SJCRH30 (cell line): ENCODE measurements around the gene AXDND1. TPM values are rescaled to one million over a fixed set of nuclear protein-coding genes. Genes with fewer than 3 reads are reported as not detected.
"Not testable (repeated sequence)": the region's sequence is repeated elsewhere in the genome, so short reads cannot be mapped to it uniquely, and the experiment has no call there.

Experiments
- DNase-seq, 2 experiments: peaks; one replicate each; pipeline ENCODE4 v3.0.0-alpha.2; 2015 to 2020
- H3K27ac ChIP-seq: fragments of 250-450 bp; sonication (Bioruptor Pico); 2 replicates; pipeline ENCODE4 v1.5.1; 2020; ENCODE audit warnings: mild to moderate bottlenecking, moderate library complexity
- H3K27me3 ChIP-seq: fragments of 250-450 bp; sonication (Bioruptor Pico); 2 replicates; pipeline ENCODE4 v1.5.1; 2020; ENCODE audit warnings: mild to moderate bottlenecking, moderate library complexity
- H3K36me3 ChIP-seq: fragments of 250-450 bp; sonication (Bioruptor Pico); 2 replicates; pipeline ENCODE4 v1.5.1; 2020; ENCODE audit warnings: mild to moderate bottlenecking, moderate library complexity
- H3K4me1 ChIP-seq: fragments of 250-450 bp; sonication (Bioruptor Pico); 2 replicates; pipeline ENCODE4 v1.5.1; 2020; ENCODE audit warnings: mild to moderate bottlenecking, moderate library complexity
- H3K4me3 ChIP-seq: fragments of 250-450 bp; sonication (Bioruptor Pico); 2 replicates; pipeline ENCODE4 v1.5.1; 2020; ENCODE audit warnings: mild to moderate bottlenecking, moderate library complexity
- H3K9me3 ChIP-seq: fragments of 250-450 bp; sonication (Bioruptor Pico); replicated peaks from 2 replicates; pipeline ENCODE4 v1.5.1; 2020; ENCODE audit warnings: mild to moderate bottlenecking, moderate library complexity
- total RNA-seq: library from RNA; depleted of rRNA; stranded (reverse); fragments of >200 nt; shearing (Covaris generic); gene quantifications from 2 replicates; pipeline ENCODE4 v1.2.3, GENCODE V29; 2014

Gene AXDND1
- total RNA-seq, 1 experiment from 2014 or later, result 0.14 TPM

GRCh38 chr1:179341943-179342547 lies 23.7 kb upstream of the AXDND1 start:
- Histone ChIP-seq H3K9me3 (no peaks in the 10 kb centered on the region), H3K4me3 (no peak overlapping the region), H3K27me3 (no peaks in the 10 kb centered on the region), H3K36me3 (peaks cover 28% of the 10 kb centered on the region), H3K27ac (no peak overlapping the region), H3K4me1 (no peaks in the 10 kb centered on the region)
- no peak for DNase-seq

DNA sequence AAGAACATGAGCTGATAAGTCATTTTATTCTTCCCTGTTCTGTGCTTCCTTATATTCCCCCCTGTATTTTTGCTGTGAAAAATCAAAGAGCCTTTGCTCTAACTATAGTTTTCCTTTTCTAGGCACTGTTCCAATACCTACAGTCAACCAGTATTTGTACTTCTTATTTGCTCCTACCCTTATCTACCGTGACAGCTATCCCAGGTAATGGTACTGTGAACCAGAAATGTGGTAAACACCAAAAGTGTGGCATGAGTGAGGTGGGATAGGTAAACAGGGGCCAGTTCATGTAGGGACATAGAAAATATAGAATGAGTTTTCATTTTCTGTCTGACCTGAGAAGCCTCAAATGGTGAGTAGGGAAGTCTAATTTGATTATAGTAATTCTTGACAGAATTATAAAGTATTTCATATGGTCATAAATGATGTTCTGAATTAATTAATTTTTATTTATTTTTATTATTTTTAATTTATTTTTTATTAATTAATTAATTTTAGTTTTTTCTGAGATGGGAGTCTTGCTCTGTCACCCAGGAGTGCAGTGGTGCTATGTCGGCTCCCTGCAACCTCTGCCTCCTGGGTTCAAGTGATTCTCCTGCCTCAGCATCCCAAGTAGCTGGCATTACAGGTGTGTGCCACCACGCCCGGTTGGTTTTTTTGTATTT lies 22.9 kb upstream of the AXDND1 start:
- DNase-seq, result no peak
- H3K9me3 ChIP-seq, result no peaks in the 10 kb centered on the region
- no peak overlapping the region for H3K27ac ChIP-seq
- H3K27me3 ChIP-seq, result no peaks in the 10 kb centered on the region
- H3K4me1 ChIP-seq, result 0 out of 2 replicates have a peak, but pooled peaks cover 2% of the 10 kb centered on the region
- H3K36me3 ChIP-seq, result peaks cover 32% of the 10 kb centered on the region
- H3K4me3 ChIP-seq, result no peak overlapping the region

DNA sequence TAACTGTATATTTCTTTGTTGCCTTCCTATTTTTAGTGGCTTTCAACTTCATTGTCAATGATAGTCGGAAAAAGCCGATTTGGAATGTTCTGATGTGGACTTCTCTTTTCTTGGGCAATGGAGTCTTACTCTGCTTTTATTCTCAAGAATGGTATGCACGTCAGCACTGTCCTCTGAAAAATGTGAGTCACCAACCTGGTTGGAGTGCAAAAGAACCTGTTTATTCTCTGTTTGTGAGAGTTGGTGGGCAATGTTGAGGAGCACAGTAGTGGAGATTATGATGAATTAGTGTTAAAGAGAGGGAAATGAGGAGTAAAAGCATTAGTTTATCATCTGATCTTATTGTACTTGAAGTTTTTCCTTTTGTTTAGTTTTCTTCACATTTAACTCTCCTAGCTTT lies 14.5 kb upstream of the AXDND1 start:
- Histone ChIP-seq H3K4me3 (no peak overlapping the region), H3K27me3 (no peaks in the 10 kb centered on the region), H3K27ac (no peak overlapping the region), H3K36me3 (peaks cover 32% of the 10 kb centered on the region), H3K4me1 (peaks cover 14% of the 10 kb centered on the region), H3K9me3 (no peaks in the 10 kb centered on the region)
- DNase-seq, result no peak

DNA sequence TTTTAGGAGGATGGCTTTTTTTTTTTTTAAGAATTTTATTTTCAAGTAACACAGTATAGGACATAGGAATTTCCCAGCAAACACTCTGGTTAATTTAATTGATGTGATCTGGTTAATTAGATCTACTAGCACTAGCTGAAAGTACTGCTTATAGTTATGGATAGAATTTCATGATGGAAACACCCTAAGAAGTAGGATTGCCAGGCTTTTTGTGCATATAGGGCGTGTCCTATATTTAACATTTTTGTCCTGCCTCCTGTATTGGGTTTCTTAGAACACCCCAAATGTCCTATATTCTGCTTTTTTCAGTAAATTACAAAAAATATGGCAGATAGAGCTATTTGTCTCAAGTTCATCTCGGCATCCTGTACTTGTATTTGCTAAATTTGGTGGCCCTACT lies 13.5 kb upstream of the AXDND1 start:
- Histone ChIP-seq H3K9me3 (no peaks in the 10 kb centered on the region), H3K27ac (no peak overlapping the region), H3K4me3 (no peak overlapping the region), H3K36me3 (peaks cover 28% of the 10 kb centered on the region), H3K27me3 (no peaks in the 10 kb centered on the region), H3K4me1 (peaks cover 14% of the 10 kb centered on the region)
- no peak for DNase-seq

- Histone ChIP-seq H3K27me3 (no peaks in the 10 kb centered on the region), H3K27ac (peak overlapping the region; percentile 41), H3K9me3 (no peaks in the 10 kb centered on the region), H3K4me3 (no peak overlapping the region), H3K4me1 (peaks cover 12% of the 10 kb centered on the region), H3K36me3 (peaks cover 18% of the 10 kb centered on the region)
- peak; percentile 70 to 75 for DNase-seq
These were observed 12.2 kb upstream of the AXDND1 start for GRCh38 chr1:179353546-179353945.

- H3K27ac ChIP-seq, H3K4me1 ChIP-seq, H3K36me3 ChIP-seq, DNase-seq, H3K27me3 ChIP-seq, H3K4me3 ChIP-seq, H3K9me3 ChIP-seq: not testable (repeated sequence)
These were observed 4.1 kb upstream of the AXDND1 start for GRCh38 chr1:179361631-179362030.

- Histone ChIP-seq H3K36me3 (no peaks in the 10 kb centered on the region), H3K9me3 (no peaks in the 10 kb centered on the region), H3K27ac (peak overlapping the region; percentile 89), H3K4me3 (peak overlapping the region; percentile 71), H3K4me1 (no peaks in the 10 kb centered on the region), H3K27me3 (no peaks in the 10 kb centered on the region)
- no peak for DNase-seq
These were observed 476 bp downstream of the AXDND1 start for GRCh38 chr1:179366093-179366800.

- Histone ChIP-seq H3K27me3 (no peaks in the 10 kb centered on the region), H3K27ac (no peak overlapping the region), H3K9me3 (no peaks in the 10 kb centered on the region), H3K4me1 (no peaks in the 10 kb centered on the region), H3K36me3 (no peaks in the 10 kb centered on the region), H3K4me3 (no peak overlapping the region)
- peak; percentile 19 to 76 for DNase-seq
These were observed 4.1 kb downstream of the AXDND1 start for GRCh38 chr1:179369751-179370341.

DNA sequence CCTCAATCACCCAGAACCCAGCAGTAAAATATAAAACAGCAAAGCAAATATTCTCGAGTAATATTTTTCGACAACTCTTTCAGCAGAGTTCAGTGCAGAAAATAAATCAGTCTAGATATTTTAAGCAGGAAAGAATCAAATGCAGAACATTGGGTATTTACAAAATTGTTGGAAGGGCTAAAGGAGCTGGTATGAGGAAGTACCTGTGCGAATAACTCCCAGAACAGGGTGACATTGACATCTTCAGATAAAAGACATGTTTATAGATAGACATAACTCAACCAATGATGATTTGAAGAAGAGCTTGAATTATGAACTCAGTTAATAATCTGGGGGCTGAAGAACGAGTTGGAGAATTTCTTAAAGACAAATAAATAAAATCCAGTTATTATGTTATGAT lies 6.4 kb downstream of the AXDND1 start:
- Histone ChIP-seq H3K36me3 (no peaks in the 10 kb centered on the region), H3K4me1 (no peaks in the 10 kb centered on the region), H3K4me3 (no peak overlapping the region), H3K9me3 (no peaks in the 10 kb centered on the region), H3K27ac (no peak overlapping the region), H3K27me3 (no peaks in the 10 kb centered on the region)
- no peak for DNase-seq

DNA sequence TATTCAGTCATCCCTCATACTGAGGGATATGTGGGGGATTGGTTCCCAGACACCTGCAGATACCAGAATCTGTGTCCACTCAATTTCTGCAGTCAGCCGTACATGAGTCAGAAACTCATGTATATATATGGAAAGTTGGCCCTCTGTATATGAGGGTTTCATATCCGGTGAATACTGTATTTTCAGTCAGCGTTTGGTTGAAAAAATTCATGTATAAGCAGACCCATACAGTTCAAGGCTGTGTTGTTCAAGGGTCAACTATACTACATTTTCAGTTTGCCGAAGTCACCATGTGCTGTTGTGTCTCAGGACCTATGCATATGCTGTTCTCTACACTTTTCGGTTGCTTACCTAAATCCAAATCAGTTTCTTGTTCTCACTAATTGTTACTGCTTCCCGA lies 10.5 kb downstream of the AXDND1 start:
- H3K4me1 ChIP-seq, result no peaks in the 10 kb centered on the region
- no peak overlapping the region for H3K4me3 ChIP-seq
- H3K9me3 ChIP-seq, result no peaks in the 10 kb centered on the region
- no peaks in the 10 kb centered on the region for H3K27me3 ChIP-seq
- no peak for DNase-seq
- no peak overlapping the region for H3K27ac ChIP-seq
- no peaks in the 10 kb centered on the region for H3K36me3 ChIP-seq

GRCh38 chr1:179380299-179380698 lies 14.5 kb downstream of the AXDND1 start:
- no peaks in the 10 kb centered on the region for H3K4me1 ChIP-seq
- no peaks in the 10 kb centered on the region for H3K27me3 ChIP-seq
- no peak overlapping the region for H3K27ac ChIP-seq
- no peak overlapping the region for H3K4me3 ChIP-seq
- no peaks in the 10 kb centered on the region for H3K36me3 ChIP-seq
- DNase-seq, result no peak
- no peaks in the 10 kb centered on the region for H3K9me3 ChIP-seq

- no peak overlapping the region for H3K27ac ChIP-seq
- no peak overlapping the region for H3K4me3 ChIP-seq
- H3K36me3 ChIP-seq, result no peaks in the 10 kb centered on the region
- no peaks in the 10 kb centered on the region for H3K27me3 ChIP-seq
- H3K9me3 ChIP-seq, result no peaks in the 10 kb centered on the region
- no peaks in the 10 kb centered on the region for H3K4me1 ChIP-seq
- DNase-seq, result no peak
These were observed 18.3 kb downstream of the AXDND1 start for GRCh38 chr1:179384027-179384426.

- H3K4me1 ChIP-seq, result no peaks in the 10 kb centered on the region
- no peaks in the 10 kb centered on the region for H3K9me3 ChIP-seq
- no peak overlapping the region for H3K4me3 ChIP-seq
- H3K27ac ChIP-seq, result no peak overlapping the region
- H3K27me3 ChIP-seq, result no peaks in the 10 kb centered on the region
- no peak for DNase-seq
- no peaks in the 10 kb centered on the region for H3K36me3 ChIP-seq
These were observed 19.7 kb downstream of the AXDND1 start for GRCh38 chr1:179385510-179385909.

DNA sequence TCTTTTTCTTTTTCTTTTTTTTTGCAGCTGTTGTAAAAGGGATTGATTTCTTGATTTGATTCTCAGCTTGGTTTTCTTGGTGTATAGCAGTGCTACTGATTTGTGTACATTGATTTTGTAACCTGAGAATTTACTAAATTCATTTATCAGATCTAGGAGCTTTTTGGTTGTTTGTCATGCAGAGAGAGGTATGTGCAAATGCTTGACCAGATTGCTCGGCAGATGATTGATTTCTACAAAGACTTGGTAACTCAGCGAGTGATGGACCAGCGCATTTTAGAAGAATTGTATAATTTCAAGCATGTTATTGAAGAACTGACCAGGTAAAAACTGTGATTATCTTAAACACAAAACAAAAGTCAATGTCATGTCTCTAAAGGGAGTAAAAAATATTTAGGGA lies 27.9 kb downstream of the AXDND1 start:
- Histone ChIP-seq H3K4me3 (no peak overlapping the region), H3K4me1 (no peaks in the 10 kb centered on the region), H3K27ac (no peak overlapping the region), H3K9me3 (no peaks in the 10 kb centered on the region), H3K36me3 (no peaks in the 10 kb centered on the region), H3K27me3 (no peaks in the 10 kb centered on the region)
- no peak for DNase-seq

DNA sequence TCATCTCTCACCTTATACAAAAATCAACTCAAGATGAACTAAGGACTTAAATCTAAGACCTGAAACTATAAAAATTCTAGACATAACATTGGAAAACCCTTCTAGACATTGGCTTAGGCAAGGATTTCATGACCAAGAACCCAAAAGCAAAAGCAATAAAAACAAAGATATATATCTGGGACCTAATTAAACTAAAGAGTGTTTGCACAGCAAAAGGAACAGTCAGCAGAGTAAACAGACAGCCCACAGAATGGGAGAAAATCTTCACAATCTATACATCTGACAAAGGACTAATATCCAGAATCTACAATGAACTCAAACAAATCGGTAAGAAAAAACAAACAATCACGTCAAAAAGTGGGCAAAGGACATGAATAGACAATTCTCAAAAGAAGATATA lies 33.6 kb downstream of the AXDND1 start:
- H3K27me3 ChIP-seq, H3K27ac ChIP-seq, DNase-seq, H3K9me3 ChIP-seq, H3K4me1 ChIP-seq, H3K36me3 ChIP-seq, H3K4me3 ChIP-seq: not testable (repeated sequence)
